ENCODE results near the gene TSC2. TPM values are rescaled to one million over a fixed set of nuclear protein-coding genes. Genes with fewer than 3 reads are reported as not detected.

The TSC2 gene
- total RNA-seq, 1 donor from 2014 or later, result 96.4 TPM

DNA sequence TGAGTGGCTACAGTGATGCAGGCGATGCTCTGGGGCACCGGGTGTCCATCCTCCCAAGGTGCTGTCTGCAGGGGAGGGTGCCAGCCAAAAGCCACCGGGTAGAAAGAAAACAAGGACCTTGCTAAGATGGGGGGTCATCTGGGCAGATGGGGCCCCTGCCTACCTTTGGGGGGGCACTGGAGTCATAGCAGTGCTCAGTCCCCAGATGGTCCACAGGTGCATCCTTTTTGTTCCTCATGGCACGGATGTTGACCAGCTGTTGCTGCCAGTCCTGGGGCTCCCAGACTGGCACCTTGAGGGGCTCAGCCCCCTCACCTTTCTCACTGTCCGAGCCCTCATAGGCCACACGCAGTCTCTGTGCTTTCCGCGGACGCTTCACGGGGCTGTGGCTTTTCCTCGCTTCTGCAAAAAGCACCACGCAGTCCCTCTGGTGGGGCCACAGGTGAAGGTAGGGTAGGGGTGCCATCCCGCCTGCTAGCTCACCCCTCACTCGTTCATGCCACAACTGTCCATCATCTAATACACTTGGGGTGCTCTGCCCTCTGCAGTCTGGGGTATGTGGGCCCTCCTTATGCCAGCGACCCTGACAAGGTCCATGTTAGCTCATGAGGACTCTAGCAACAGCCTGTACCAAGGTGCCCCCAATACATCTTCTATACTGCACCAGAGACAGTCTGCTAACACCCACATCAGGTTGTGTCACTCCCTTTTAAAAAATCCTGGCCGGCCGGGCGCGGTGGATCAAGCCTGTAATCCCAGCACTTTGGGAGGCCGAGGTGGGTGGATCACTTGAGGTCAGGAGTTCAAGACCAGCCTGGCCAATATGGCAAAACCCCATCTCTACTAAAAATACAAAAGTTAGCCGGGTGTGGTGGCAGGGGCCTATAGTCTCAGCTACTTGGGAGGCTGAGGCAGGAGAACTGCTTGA is 1.6 kb upstream of the TSC2 start:
- intact Hi-C loops (cut with micrococcal nuclease), result loop anchor here (10.0 kb wide), 1 partner anchor 621 kb away; the partner anchor contains the start of gene UQCC4
- Mint-ChIP-seq H3K4me1 (ENCODE audit: low read depth) (peaks cover 21% of the 10 kb centered on the region), H3K4me3 (peak overlapping the region; percentile 93), H3K9me3 (no peaks in the 10 kb centered on the region), H3K36me3 (ENCODE audit: low read depth) (peaks cover 10% of the 10 kb centered on the region), H3K27me3 (ENCODE audit: insufficient read depth) (no peaks in the 10 kb centered on the region), H3K27ac (no peak overlapping the region)
- DNase-seq (ENCODE audit: low spot score), result no peak

DNA sequence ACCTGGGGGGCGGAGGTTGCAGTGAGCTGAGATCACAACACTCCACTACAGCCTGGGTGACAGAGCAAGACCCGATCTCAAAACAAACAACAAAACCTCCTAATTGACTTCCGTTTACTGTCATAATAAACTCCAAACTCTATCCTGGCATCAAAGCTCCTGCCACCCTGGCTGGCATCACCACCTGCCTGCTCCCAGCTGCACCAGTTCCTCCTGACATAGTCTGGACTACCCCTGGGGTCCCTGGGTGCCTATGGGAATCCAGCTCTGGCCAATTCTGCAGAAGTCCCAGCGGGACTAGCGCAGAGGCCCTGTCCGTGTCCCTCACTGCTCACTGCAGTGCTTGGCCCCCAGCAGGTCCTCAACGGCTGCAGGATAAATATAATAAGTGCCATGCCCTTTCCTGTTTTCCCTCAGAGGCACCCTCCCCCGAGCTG is 874 bp upstream of the TSC2 start:
- H3K9me3 Mint-ChIP-seq, result no peaks in the 10 kb centered on the region
- H3K27me3 Mint-ChIP-seq (ENCODE audit: insufficient read depth), result no peaks in the 10 kb centered on the region
- intact Hi-C loops (cut with micrococcal nuclease), result loop anchor here (1.0 to 10.0 kb wide), 8 partner anchors 24 to 622 kb away; partner anchors contain the start of genes MLST8, TRAF7, UQCC4 and ZNF598
- no peak for DNase-seq (ENCODE audit: low spot score)
- peak overlapping the region; percentile 67 for H3K27ac Mint-ChIP-seq
- H3K36me3 Mint-ChIP-seq (ENCODE audit: low read depth), result peaks cover 12% of the 10 kb centered on the region
- H3K4me3 Mint-ChIP-seq, result peak overlapping the region; percentile 93
- peaks cover 21% of the 10 kb centered on the region for H3K4me1 Mint-ChIP-seq (ENCODE audit: low read depth)

DNA sequence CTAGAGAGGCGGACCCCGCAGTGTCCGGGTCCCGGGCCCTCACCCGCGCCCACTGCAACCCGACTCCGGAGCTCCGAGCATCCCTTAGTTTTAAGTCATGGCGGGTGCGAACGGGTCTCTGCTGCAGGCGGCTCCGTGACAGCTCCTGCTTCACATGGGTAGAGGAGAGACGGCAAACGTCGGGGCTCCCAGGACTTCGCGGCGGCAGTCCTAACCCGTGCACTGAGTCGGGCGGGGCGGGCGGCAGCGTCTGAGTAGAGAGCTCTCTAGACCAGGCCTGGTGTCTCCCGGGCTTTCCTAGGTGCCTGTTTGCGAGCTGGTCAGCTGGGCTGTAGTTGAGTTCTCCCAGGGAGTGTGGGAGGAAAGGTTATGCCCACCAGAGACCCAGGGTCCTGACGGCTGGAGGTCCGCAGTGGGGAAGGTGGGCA is 345 bp downstream of the TSC2 start:
- intact Hi-C loops (cut with micrococcal nuclease), result loop anchor here (10.0 kb wide), 1 partner anchor 623 kb away; the partner anchor contains the start of gene UQCC4
- H3K4me1 Mint-ChIP-seq (ENCODE audit: low read depth), result peaks cover 21% of the 10 kb centered on the region
- peak overlapping the region; percentile 93 for H3K4me3 Mint-ChIP-seq
- no peaks in the 10 kb centered on the region for H3K9me3 Mint-ChIP-seq
- DNase-seq (ENCODE audit: low spot score), result no peak
- no peaks in the 10 kb centered on the region for H3K27me3 Mint-ChIP-seq (ENCODE audit: insufficient read depth)
- H3K27ac Mint-ChIP-seq, result peak overlapping the region; percentile 83
- peaks cover 12% of the 10 kb centered on the region for H3K36me3 Mint-ChIP-seq (ENCODE audit: low read depth)

DNA sequence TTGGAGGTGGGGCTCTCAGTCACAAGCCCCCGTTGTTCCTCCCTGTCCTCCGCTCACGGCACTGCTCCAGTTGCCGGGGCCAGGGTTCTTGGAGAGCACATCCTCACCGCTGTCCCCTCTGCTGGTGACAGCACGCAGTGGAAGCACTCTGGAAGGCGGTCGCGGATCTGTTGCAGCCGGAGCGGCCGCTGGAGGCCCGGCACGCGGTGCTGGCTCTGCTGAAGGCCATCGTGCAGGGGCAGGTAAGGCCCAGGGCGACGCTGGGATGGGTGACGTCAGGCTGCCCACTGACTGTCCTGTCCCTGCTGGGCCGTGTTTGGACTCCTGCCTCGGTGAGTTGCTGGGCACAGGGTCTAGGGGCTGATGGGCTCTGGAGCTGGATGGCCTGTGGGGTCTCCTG is 5.4 kb downstream of the TSC2 start:
- no peak overlapping the region for H3K4me3 Mint-ChIP-seq
- H3K27me3 Mint-ChIP-seq (ENCODE audit: insufficient read depth), result no peaks in the 10 kb centered on the region
- intact Hi-C loops (cut with micrococcal nuclease), result no loop called here
- peaks cover 9% of the 10 kb centered on the region for H3K4me1 Mint-ChIP-seq (ENCODE audit: low read depth)
- no peak overlapping the region for H3K27ac Mint-ChIP-seq
- H3K36me3 Mint-ChIP-seq (ENCODE audit: low read depth), result peaks cover 9% of the 10 kb centered on the region
- H3K9me3 Mint-ChIP-seq, result no peaks in the 10 kb centered on the region
- DNase-seq (ENCODE audit: low spot score), result no peak

DNA sequence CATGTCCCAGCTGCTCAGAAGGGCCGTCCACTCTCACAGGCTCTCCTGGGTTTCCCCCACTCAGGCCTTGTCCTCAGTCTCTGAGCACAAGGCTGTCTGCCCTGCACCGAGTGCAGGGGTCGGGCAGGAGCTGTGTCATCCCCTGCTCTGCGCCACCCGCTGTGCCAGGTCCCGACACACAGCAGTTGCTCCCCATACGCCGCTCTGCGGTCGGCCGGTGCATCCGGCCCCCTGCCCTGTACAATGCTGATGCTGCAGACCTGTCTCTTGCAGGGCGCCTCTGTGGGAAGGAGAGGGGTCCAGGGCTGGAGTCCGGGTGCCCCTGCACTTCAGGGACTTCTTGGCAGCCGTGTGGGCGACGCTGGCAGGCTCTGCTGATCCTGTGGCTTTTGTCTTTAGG is 6.1 kb downstream of the TSC2 start:
- intact Hi-C loops (cut with micrococcal nuclease), result no loop called here
- Mint-ChIP-seq H3K27me3 (ENCODE audit: insufficient read depth) (no peaks in the 10 kb centered on the region), H3K36me3 (ENCODE audit: low read depth) (peaks cover 6% of the 10 kb centered on the region), H3K27ac (no peak overlapping the region), H3K4me1 (ENCODE audit: low read depth) (peaks cover 2% of the 10 kb centered on the region), H3K4me3 (no peak overlapping the region), H3K9me3 (no peaks in the 10 kb centered on the region)
- DNase-seq (ENCODE audit: low spot score), result no peak

DNA sequence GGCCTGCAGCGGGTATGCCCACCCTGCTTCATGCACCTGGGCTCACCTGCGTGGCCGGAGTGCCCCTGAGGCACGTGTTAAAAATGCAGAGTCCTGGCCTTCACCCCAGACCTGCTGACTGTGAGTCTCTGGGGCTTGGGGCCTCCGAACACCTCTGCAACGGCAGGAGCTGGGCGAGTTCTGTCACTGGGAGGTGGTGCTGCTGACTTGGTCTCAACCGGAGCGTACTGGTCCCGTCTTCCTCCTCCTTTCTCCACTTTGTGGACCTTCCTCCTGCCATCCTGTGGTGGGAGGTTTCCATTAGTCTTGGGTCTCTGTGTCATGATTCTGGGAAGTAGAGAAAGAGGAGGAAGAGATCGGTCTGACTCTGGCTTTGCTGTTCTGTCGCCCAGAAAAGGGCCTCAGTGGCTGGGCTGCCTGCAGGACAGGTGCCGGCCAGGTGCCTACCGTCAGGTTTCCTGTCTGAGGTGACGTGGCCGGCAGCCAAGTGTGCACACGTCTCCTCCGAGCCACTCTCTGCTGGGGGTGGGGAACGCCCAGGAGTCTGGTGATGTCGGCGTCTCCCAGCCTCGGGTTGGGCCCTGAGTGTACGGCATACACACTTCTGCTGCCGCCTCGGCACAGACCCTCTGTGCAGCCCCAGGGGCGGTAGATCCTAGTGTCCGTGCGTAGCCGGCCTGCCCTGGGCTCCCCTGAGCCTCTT is 6.9 kb downstream of the TSC2 start:
- no peaks in the 10 kb centered on the region for H3K9me3 Mint-ChIP-seq
- peaks cover 6% of the 10 kb centered on the region for H3K36me3 Mint-ChIP-seq (ENCODE audit: low read depth)
- intact Hi-C loops (cut with micrococcal nuclease), result no loop called here
- H3K4me1 Mint-ChIP-seq (ENCODE audit: low read depth), result no peaks in the 10 kb centered on the region
- H3K4me3 Mint-ChIP-seq, result no peak overlapping the region
- no peak for DNase-seq (ENCODE audit: low spot score)
- no peaks in the 10 kb centered on the region for H3K27me3 Mint-ChIP-seq (ENCODE audit: insufficient read depth)
- no peak overlapping the region for H3K27ac Mint-ChIP-seq

DNA sequence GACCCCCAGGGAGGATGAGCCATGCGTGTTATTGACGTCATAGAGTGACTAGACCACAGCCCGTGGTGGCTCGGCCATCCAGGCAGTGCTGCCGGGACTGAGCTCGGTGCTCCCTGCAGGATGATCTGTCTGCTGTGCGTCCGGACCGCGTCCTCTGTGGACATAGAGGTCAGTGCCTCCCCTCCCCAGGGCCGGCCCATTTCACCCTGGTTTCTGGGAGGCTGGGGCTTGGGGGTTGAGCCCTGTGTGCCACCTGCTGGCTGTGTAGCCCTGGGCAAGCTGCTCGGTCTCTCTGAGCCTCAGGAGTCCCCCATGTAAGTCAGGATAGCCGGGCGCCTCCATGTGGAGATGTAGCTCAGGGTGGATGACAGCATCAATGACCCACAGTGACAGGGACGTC is 8.3 kb downstream of the TSC2 start:
- H3K9me3 Mint-ChIP-seq, result no peaks in the 10 kb centered on the region
- H3K4me3 Mint-ChIP-seq, result no peak overlapping the region
- no peaks in the 10 kb centered on the region for H3K27me3 Mint-ChIP-seq (ENCODE audit: insufficient read depth)
- intact Hi-C loops (cut with micrococcal nuclease), result no loop called here
- no peaks in the 10 kb centered on the region for H3K4me1 Mint-ChIP-seq (ENCODE audit: low read depth)
- H3K27ac Mint-ChIP-seq, result no peak overlapping the region
- no peak for DNase-seq (ENCODE audit: low spot score)
- peaks cover 6% of the 10 kb centered on the region for H3K36me3 Mint-ChIP-seq (ENCODE audit: low read depth)

DNA sequence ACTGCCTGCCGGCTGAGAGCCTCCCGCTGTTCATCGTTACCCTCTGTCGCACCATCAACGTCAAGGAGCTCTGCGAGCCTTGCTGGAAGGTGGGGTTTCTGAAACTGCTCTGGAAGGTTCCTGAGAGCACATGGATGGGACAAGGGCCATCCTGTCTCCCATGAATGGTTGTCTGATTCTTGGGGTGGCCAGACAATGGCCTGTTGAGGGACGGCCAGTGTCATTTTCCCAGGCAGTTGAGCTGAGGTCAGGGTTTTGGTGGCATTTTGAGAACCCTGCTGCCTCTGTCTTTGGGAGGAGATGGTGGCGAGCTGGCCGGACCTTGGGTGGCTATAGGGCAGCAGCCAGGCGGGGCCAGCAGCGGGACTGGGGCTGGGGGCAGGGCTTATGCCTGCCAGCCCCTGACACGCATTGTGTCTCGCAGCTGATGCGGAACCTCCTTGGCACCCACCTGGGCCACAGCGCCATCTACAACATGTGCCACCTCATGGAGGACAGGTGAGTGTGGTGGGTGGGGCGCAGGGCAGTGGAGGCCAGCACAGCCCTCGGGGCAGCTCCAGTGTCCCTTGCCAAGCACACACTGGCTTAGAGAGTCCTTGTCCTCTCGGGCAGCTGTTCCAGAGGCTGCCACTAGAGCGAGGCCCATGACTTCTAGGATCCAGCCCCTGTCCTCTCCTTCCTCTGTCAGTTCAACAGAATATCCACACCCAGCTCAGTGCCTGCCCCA is 9.1 kb downstream of the TSC2 start:
- H3K36me3 Mint-ChIP-seq (ENCODE audit: low read depth), result peaks cover 5% of the 10 kb centered on the region
- H3K9me3 Mint-ChIP-seq, result no peaks in the 10 kb centered on the region
- DNase-seq (ENCODE audit: low spot score), result no peak
- no peaks in the 10 kb centered on the region for H3K4me1 Mint-ChIP-seq (ENCODE audit: low read depth)
- no peak overlapping the region for H3K27ac Mint-ChIP-seq
- no peak overlapping the region for H3K4me3 Mint-ChIP-seq
- intact Hi-C loops (cut with micrococcal nuclease), result no loop called here
- no peaks in the 10 kb centered on the region for H3K27me3 Mint-ChIP-seq (ENCODE audit: insufficient read depth)

DNA sequence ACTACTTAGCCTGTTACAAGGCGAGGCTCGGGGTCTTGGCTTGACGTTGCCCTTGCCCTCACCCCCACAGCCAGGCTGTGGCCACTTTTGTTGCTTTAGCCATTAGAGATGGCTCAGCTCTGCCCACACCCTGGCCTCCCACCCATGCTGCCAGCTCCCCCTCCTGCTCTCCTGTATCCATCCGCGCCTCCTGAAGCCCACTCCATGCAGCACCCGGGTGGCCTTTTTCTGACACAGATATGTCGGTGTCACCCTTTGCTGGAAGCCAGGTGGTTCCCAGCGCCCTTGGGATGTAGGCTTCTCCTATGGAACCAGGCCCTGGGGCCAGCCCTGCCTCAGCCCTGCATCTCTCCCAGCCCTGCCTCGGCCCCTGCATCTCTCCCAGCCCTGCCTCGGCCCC is 9.7 kb downstream of the TSC2 start:
- Mint-ChIP-seq H3K4me3 (no peak overlapping the region), H3K9me3 (no peaks in the 10 kb centered on the region), H3K36me3 (ENCODE audit: low read depth) (peaks cover 5% of the 10 kb centered on the region), H3K4me1 (ENCODE audit: low read depth) (no peaks in the 10 kb centered on the region), H3K27ac (no peak overlapping the region), H3K27me3 (ENCODE audit: insufficient read depth) (no peaks in the 10 kb centered on the region)
- DNase-seq (ENCODE audit: low spot score), result no peak
- intact Hi-C loops (cut with micrococcal nuclease), result no loop called here

DNA sequence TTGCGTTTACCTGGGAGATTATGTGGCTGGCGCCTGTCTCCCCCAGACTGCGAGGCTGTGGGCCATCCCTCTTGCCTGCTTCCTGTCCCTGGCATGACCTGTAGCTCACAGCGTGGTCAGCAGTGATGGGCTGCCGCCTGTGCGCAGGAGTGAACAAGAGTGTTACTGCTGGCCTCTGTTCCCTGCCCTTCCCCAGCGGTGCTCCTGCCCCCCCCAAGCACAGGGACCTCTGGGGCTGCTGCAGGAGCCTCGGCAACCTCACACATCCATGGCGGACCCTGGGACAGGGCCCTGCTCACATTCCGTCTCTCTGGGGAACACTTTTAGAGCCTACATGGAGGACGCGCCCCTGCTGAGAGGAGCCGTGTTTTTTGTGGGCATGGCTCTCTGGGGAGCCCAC is 10.6 kb downstream of the TSC2 start:
- DNase-seq (ENCODE audit: low spot score), result no peak
- Mint-ChIP-seq H3K27ac (no peak overlapping the region), H3K36me3 (ENCODE audit: low read depth) (peaks cover 5% of the 10 kb centered on the region), H3K27me3 (ENCODE audit: insufficient read depth) (no peaks in the 10 kb centered on the region), H3K9me3 (no peaks in the 10 kb centered on the region), H3K4me3 (no peak overlapping the region), H3K4me1 (ENCODE audit: low read depth) (no peaks in the 10 kb centered on the region)
- intact Hi-C loops (cut with micrococcal nuclease), result no loop called here

DNA sequence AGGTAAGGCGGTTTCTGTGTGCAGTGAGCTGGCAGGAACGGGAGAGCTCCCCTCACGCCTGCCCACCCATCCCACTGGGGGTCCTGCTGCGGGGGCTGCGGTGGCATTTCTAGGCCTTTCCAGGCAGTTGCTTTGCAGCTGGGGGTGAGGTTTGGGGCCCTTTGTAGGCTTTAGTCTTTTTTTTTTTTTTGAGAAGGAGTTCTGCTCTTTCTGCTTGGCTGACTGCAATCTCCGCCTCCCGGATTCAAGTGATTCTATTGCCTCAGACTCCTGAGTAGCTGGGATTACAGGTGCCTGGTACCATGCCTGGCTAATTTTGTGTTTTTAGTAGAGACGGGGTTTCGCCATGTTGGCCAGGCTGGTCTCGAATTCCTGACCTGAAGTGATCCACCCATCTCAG is 11.1 kb downstream of the TSC2 start:
- DNase-seq (ENCODE audit: low spot score), result no peak
- H3K4me1 Mint-ChIP-seq (ENCODE audit: low read depth), result no peaks in the 10 kb centered on the region
- no peaks in the 10 kb centered on the region for H3K27me3 Mint-ChIP-seq (ENCODE audit: insufficient read depth)
- no peaks in the 10 kb centered on the region for H3K9me3 Mint-ChIP-seq
- intact Hi-C loops (cut with micrococcal nuclease), result no loop called here
- no peak overlapping the region for H3K27ac Mint-ChIP-seq
- H3K4me3 Mint-ChIP-seq, result no peak overlapping the region
- H3K36me3 Mint-ChIP-seq (ENCODE audit: low read depth), result peaks cover 5% of the 10 kb centered on the region

DNA sequence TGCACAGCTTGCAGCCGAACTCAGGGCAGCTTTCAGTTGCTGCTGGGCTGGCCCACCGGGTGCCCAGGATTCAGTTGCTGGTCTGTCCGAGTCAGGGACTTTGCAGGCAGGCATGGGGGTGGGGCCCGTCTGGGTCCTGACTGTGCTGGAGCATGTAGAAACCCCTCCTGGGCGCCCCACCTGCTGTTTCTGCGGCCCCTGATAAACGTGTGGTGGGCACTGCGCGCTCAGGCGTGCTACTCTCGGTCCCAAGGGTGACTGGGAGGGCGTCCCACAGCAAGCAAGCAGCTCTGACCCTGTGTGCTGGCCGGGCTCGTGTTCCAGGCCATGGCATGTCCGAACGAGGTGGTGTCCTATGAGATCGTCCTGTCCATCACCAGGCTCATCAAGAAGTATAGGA is 12.6 kb downstream of the TSC2 start:
- H3K27me3 Mint-ChIP-seq (ENCODE audit: insufficient read depth), result no peaks in the 10 kb centered on the region
- H3K27ac Mint-ChIP-seq, result no peak overlapping the region
- H3K36me3 Mint-ChIP-seq (ENCODE audit: low read depth), result peaks cover 5% of the 10 kb centered on the region
- H3K4me1 Mint-ChIP-seq (ENCODE audit: low read depth), result no peaks in the 10 kb centered on the region
- intact Hi-C loops (cut with micrococcal nuclease), result no loop called here
- H3K9me3 Mint-ChIP-seq, result no peaks in the 10 kb centered on the region
- H3K4me3 Mint-ChIP-seq, result no peak overlapping the region
- no peak for DNase-seq (ENCODE audit: low spot score)

Measured in activated T-helper 1 cell treated with anti-CD3 and anti-CD28 coated beads, Interleukin-12 subunit alpha, Interleukin-12 subunit beta, Interleukin-2, Interleukin-4 antibody, amounts not matched to agents 30 ng/mL and 10 ng/mL and 1 ng/mL, durations not matched to agents 14 hours and 24 hours and 36 hours (primary cell).